ENCODE measurements around the gene MAPK8IP3.

MAPK8IP3 gene

DNA sequence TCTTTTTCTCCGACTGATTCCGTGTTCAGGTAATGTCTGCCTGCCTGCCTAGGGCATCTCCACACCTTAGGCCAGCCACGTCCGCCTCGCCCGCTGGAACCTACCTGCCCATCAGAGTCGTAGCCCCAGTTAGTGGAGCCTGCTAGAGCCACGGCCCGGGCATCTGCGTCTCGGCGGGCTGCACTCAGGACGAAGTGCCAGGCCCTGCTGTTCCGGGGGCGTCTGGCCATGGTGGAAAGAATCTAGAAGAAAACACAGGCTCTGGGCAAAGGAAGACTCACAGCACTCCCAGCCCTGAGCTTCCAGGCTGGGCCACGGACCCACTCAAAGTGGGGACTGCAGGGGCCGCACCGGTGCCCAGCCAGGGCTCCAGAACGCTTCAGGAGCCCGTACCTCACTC lies 75.3 kb downstream of the MAPK8IP3 start:
- Mint-ChIP-seq H3K27ac (peak overlapping the region; percentile 82), H3K4me3 (peak overlapping the region; percentile 85), H3K9me3 (no peaks in the 10 kb centered on the region), H3K36me3 (ENCODE audit: low read depth) (peaks cover 4% of the 10 kb centered on the region), H3K4me1 (ENCODE audit: low read depth) (peaks cover 3% of the 10 kb centered on the region), H3K27me3 (ENCODE audit: low read depth) (no peaks in the 10 kb centered on the region)

DNA sequence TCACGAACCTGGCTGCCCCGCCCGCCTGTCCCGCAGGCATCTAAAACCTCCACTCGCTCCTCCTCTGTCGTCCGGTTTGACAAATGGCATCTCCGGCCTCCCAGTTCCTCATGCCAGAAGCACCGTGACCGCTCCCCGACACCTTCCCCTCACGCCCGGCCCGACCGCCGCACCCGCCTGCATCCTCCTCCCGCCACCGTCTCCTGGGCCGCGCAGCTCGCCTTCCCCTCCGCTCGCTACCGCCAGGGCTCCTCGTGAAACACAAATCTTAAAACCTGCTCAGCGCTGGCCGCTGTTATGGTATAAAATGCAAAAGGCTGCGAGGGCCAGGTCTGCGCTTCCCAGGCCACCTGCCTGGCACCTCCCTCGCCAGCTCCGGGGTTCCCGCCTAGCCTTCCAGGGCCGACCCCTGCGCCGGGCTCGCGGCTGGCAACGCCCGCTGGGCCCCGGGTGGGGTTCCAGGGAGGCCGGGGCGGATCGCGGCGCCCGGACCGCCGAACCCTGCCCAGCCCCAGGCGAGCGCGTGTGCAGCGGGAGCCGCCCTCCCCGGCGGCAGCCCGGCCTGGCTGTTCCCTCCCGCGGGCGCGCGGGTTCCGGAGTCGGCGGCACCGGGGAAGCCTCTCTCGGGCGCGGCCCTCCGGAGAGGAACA lies 75.9 kb downstream of the MAPK8IP3 start:
- no peaks in the 10 kb centered on the region for H3K9me3 Mint-ChIP-seq
- no peaks in the 10 kb centered on the region for H3K27me3 Mint-ChIP-seq (ENCODE audit: low read depth)
- peak overlapping the region; percentile 82 for H3K27ac Mint-ChIP-seq
- peaks cover 3% of the 10 kb centered on the region for H3K4me1 Mint-ChIP-seq (ENCODE audit: low read depth)
- peak overlapping the region; percentile 85 for H3K4me3 Mint-ChIP-seq
- peaks cover 4% of the 10 kb centered on the region for H3K36me3 Mint-ChIP-seq (ENCODE audit: low read depth)

- peak within 1 kb of the TSS; percentile 83 for H3K27ac Mint-ChIP-seq
- no peaks in the 10 kb centered on the region for H3K27me3 Mint-ChIP-seq (ENCODE audit: low read depth)
- H3K36me3 Mint-ChIP-seq (ENCODE audit: low read depth): peaks cover 4% of the 10 kb centered on the region
- H3K4me1 Mint-ChIP-seq (ENCODE audit: low read depth): peaks cover 3% of the 10 kb centered on the region
- no peaks in the 10 kb centered on the region for H3K9me3 Mint-ChIP-seq
- peak within 1 kb of the TSS; percentile 86 for H3K4me3 Mint-ChIP-seq
Observed at GRCh38 chr16:1782408-1783264, 76.6 kb downstream of the MAPK8IP3 start, which contains the start of the genes NUBP2 and SPSB3. NUBP2 (plus strand) TSS chr16:1782960; CDS start chr16:1783021, 61 bp downstream. SPSB3 (minus strand) TSS chr16:1782571; CDS start chr16:1781483, 1,088 bp downstream.

- H3K27ac Mint-ChIP-seq: no peak overlapping the region
- H3K36me3 Mint-ChIP-seq (ENCODE audit: low read depth): peaks cover 7% of the 10 kb centered on the region
- H3K9me3 Mint-ChIP-seq: no peaks in the 10 kb centered on the region
- no peaks in the 10 kb centered on the region for H3K27me3 Mint-ChIP-seq (ENCODE audit: low read depth)
- H3K4me1 Mint-ChIP-seq (ENCODE audit: low read depth): peaks cover 3% of the 10 kb centered on the region
- peak overlapping the region; percentile 62 for H3K4me3 Mint-ChIP-seq
Observed at GRCh38 chr16:1784977-1785845, 79.2 kb downstream of the MAPK8IP3 start.

- H3K27me3 Mint-ChIP-seq (ENCODE audit: low read depth): no peaks in the 10 kb centered on the region
- peaks cover 3% of the 10 kb centered on the region for H3K4me1 Mint-ChIP-seq (ENCODE audit: low read depth)
- no peaks in the 10 kb centered on the region for H3K9me3 Mint-ChIP-seq
- peaks cover 7% of the 10 kb centered on the region for H3K36me3 Mint-ChIP-seq (ENCODE audit: low read depth)
- no peak overlapping the region for H3K27ac Mint-ChIP-seq
- H3K4me3 Mint-ChIP-seq: no peak overlapping the region
Observed at GRCh38 chr16:1785846-1786170, 79.8 kb downstream of the MAPK8IP3 start.

DNA sequence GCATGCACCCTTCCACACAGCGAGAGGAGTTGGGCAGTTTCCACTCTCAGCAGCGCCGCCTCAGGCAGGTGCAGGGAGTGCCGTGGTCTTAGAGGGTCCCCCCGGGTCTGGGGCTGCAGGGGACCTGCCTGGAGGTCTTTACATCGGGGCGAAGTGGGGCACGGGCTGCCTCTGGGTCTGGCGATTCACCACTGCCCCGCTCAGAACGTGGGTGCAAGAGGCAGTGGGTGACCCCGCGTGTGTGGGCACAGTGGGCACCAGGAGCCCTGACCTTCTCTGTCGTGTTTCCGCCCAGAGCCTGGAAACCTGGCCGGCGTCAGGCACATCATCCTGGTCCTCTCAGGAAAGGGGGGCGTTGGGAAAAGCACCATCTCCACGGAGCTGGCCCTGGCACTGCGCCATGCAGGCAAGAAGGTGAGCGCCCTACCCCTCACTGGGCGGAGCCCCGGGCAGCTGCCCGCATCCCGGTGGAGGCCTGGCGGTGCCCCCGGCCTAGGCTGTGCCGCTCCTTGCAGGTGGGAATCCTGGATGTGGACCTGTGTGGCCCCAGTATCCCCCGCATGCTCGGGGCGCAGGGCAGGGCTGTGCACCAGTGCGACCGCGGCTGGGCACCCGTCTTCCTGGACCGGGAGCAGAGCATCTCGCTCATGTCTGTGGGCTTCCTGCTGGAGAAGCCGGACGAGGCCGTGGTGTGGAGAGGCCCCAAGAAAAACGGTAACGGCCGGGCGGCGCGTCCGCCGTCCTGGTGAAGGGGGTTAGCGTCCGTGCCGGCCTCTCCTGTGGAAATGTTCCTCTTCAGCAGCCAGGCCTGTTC lies 80.5 kb downstream of the MAPK8IP3 start:
- H3K4me1 Mint-ChIP-seq (ENCODE audit: low read depth): peaks cover 1% of the 10 kb centered on the region
- H3K27me3 Mint-ChIP-seq (ENCODE audit: low read depth): no peaks in the 10 kb centered on the region
- H3K36me3 Mint-ChIP-seq (ENCODE audit: low read depth): peaks cover 7% of the 10 kb centered on the region
- no peak overlapping the region for H3K27ac Mint-ChIP-seq
- H3K4me3 Mint-ChIP-seq: no peak overlapping the region
- no peaks in the 10 kb centered on the region for H3K9me3 Mint-ChIP-seq

- Mint-ChIP-seq H3K36me3 (ENCODE audit: low read depth) (peaks cover 7% of the 10 kb centered on the region), H3K4me3 (no peak overlapping the region), H3K27me3 (ENCODE audit: low read depth) (no peaks in the 10 kb centered on the region), H3K27ac (no peak overlapping the region), H3K4me1 (ENCODE audit: low read depth) (no peaks in the 10 kb centered on the region), H3K9me3 (no peaks in the 10 kb centered on the region)
Observed at GRCh38 chr16:1787056-1787321, 81.0 kb downstream of the MAPK8IP3 start.

- peaks cover 7% of the 10 kb centered on the region for H3K36me3 Mint-ChIP-seq (ENCODE audit: low read depth)
- H3K27ac Mint-ChIP-seq: no peak overlapping the region
- H3K4me1 Mint-ChIP-seq (ENCODE audit: low read depth): no peaks in the 10 kb centered on the region
Observed at GRCh38 chr16:1787322-1788094, 81.5 kb downstream of the MAPK8IP3 start.

GRCh38 chr16:1788095-1788707 lies 82.2 kb downstream of the MAPK8IP3 start:
- Mint-ChIP-seq H3K9me3 (no peaks in the 10 kb centered on the region), H3K4me3 (no peak overlapping the region), H3K27ac (no peak overlapping the region), H3K27me3 (ENCODE audit: low read depth) (no peaks in the 10 kb centered on the region), H3K36me3 (ENCODE audit: low read depth) (peaks cover 7% of the 10 kb centered on the region), H3K4me1 (ENCODE audit: low read depth) (no peaks in the 10 kb centered on the region)

More at GRCh38 chr16:1787322-1788094, 81.5 kb downstream of the MAPK8IP3 start:
- Mint-ChIP-seq H3K4me3 (no peak overlapping the region), H3K27me3 (ENCODE audit: low read depth) (no peaks in the 10 kb centered on the region), H3K9me3 (no peaks in the 10 kb centered on the region)

GRCh38 chr16:1788708-1789100 lies 82.7 kb downstream of the MAPK8IP3 start:
- H3K27ac Mint-ChIP-seq: no peak overlapping the region
- H3K36me3 Mint-ChIP-seq (ENCODE audit: low read depth): peaks cover 4% of the 10 kb centered on the region
- H3K4me1 Mint-ChIP-seq (ENCODE audit: low read depth): no peaks in the 10 kb centered on the region
- no peak overlapping the region for H3K4me3 Mint-ChIP-seq
- no peaks in the 10 kb centered on the region for H3K27me3 Mint-ChIP-seq (ENCODE audit: low read depth)
- no peaks in the 10 kb centered on the region for H3K9me3 Mint-ChIP-seq

GRCh38 chr16:1789643-1790045 lies 83.6 kb downstream of the MAPK8IP3 start:
- Mint-ChIP-seq H3K27me3 (ENCODE audit: low read depth) (no peaks in the 10 kb centered on the region), H3K4me1 (ENCODE audit: low read depth) (no peaks in the 10 kb centered on the region), H3K27ac (no peak overlapping the region), H3K36me3 (ENCODE audit: low read depth) (peaks cover 4% of the 10 kb centered on the region), H3K9me3 (no peaks in the 10 kb centered on the region), H3K4me3 (no peak overlapping the region)

GRCh38 chr16:1790261-1790610 lies 84.2 kb downstream of the MAPK8IP3 start:
- Mint-ChIP-seq H3K27me3 (ENCODE audit: low read depth) (no peaks in the 10 kb centered on the region), H3K4me1 (ENCODE audit: low read depth) (no peaks in the 10 kb centered on the region), H3K9me3 (no peaks in the 10 kb centered on the region), H3K36me3 (ENCODE audit: low read depth) (peaks cover 4% of the 10 kb centered on the region), H3K4me3 (no peak overlapping the region), H3K27ac (no peak overlapping the region)

- H3K27ac Mint-ChIP-seq: no peak overlapping the region
- H3K9me3 Mint-ChIP-seq: no peaks in the 10 kb centered on the region
- no peaks in the 10 kb centered on the region for H3K27me3 Mint-ChIP-seq (ENCODE audit: low read depth)
- no peak overlapping the region for H3K4me3 Mint-ChIP-seq
- no peaks in the 10 kb centered on the region for H3K4me1 Mint-ChIP-seq (ENCODE audit: low read depth)
- H3K36me3 Mint-ChIP-seq (ENCODE audit: low read depth): peaks cover 4% of the 10 kb centered on the region
Observed at GRCh38 chr16:1790611-1791255, 84.7 kb downstream of the MAPK8IP3 start.
